Embryonic facial prominence (tissue), 1 donor: ENCODE measurements around the gene HOXC10.

Source experiments
- DNase-seq: peaks from one replicate; pipeline ENCODE4 v3.0.0-alpha.2; 2016; ENCODE audit errors: extremely low spot score

Gene HOXC10

GRCh38 chr12:53950789-53951576 is 34.0 kb upstream of the HOXC10 start:
- no peak for DNase-seq

DNA sequence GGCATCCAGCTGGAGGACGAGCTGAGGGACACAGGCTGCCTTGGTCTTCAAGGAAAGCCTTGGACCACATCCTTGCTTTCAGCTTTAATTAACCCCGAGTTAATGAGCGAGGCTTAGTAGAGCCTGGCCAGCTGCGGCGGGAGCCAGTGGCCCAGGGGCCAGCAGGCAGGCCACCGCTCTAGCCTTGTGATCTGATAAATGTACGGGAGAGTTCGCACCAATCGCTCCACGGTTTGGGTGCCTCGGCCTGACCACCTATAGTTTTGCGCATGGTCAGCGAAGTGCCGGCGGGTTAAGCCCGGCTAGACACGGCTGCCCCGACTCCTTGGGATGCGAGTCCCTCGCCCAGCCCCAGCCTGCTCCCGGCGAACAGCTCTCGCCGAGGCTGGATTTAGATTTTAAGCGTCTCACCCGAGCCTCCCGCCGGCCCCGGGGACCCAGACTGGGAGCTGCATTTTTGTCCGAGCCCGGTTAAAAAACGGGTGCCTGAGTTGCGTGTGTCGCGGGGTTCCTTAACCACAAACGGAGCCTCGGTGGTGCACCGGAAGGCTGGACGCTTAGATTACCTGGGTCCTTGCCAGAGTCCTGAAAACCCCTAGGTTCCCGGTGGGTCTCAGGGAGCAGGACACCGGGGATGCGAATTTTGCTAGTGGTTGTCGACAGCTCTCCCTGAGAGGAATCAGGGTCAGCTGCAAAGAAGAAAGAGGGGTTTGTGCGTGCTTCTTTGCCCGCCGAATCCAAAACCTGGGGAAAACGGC is 33.2 kb upstream of the HOXC10 start:
- no peak for DNase-seq

DNA sequence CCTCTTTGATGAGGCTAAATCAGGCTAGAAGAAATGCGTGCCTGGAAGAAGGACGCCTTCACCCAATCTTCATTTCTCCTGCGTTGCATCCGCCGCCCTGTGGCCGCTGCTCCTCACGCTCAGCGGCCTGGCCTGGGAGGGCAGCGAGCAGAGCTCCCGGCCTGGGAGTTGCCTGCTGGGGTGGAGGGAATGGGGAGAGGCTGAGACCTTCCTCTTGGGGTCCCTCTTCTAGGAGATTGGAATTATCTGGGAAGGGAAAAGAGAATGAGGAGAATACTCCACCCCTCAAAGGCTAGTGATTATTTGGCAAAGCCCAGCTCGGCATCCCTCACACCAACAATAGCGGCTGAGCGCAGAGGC is 32.6 kb upstream of the HOXC10 start:
- no peak for DNase-seq

- DNase-seq: no peak
Observed at GRCh38 chr12:53952871-53953734, 31.8 kb upstream of the HOXC10 start.

- DNase-seq: no peak
Observed at GRCh38 chr12:53953831-53954693, 30.9 kb upstream of the HOXC10 start.

DNA sequence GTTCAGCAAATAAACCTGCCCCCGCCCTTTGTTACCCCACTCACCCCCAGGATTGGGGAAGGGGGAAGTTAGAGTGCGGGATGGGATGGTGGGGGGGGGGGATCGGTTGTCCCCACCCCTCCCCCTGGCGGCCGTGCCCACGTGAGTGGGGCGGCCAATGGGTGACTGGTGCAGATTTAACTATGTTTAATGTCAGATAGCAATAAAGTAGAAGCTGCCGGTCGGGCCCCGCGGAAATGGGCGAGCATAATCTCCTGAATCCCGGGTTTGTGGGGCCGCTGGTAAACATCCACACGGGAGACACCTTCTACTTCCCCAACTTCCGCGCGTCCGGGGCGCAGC is 30.3 kb upstream of the HOXC10 start, which contains the start of gene HOXC12:
Gene HOXC12, plus strand, starts transcription at position 210 of the 342 bp plus-strand sequence. Its CDS starts 27 bp downstream, at position 237.
- DNase-seq: no peak

DNA sequence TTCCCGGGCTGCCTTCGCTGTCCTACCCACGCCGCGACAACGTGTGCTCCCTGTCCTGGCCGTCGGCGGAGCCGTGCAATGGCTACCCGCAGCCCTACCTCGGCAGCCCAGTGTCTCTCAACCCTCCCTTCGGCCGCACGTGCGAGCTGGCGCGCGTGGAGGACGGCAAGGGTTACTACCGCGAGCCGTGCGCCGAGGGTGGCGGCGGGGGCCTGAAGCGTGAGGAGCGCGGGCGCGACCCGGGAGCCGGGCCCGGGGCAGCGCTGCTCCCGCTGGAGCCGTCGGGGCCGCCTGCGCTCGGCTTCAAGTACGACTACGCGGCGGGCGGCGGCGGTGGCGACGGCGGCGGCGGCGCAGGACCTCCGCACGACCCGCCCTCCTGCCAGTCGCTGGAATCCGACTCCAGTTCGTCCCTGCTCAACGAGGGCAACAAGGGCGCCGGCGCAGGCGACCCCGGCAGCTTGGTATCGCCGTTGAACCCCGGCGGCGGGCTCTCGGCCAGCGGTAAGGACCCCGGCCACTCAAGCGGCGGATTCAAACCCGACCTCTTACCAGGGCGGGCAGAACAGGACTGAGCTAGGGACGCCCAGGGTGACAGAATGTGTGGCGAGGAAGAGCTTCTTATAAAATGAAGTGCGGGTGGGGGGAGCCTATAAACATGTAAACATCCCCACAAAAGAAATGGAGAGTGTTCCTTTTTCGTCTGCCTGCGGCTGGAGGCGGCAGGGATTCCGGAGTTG is 29.7 kb upstream of the HOXC10 start:
- no peak for DNase-seq

GRCh38 chr12:53955776-53956250 is 29.1 kb upstream of the HOXC10 start:
- no peak for DNase-seq

DNA sequence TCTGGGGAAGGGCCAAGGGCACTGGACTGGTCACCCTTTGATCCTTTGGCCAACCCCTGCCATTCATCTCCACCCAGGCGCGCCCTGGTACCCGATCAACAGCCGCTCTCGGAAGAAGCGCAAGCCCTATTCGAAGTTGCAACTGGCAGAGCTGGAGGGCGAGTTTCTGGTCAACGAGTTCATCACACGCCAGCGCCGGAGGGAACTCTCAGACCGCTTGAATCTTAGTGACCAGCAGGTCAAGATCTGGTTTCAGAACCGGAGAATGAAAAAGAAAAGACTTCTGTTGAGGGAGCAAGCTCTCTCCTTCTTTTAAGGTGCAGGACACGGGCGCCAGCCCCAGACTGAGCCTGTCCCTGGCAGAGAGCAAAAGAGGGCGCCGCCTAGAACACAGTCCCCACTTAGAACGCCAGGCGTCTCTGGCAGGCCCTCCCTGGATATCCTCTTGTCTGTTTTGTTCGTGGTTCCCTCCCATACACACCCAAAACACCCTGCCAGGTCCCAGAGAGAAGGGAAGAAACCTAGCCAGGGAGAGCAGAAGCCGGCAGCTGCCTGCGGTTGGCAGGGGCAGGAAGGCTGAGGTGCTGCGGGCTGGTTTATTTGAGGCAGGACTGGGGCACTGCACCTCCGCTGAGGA is 28.6 kb upstream of the HOXC10 start:
- DNase-seq: no peak

GRCh38 chr12:53956914-53957536 is 27.9 kb upstream of the HOXC10 start:
- no peak for DNase-seq

DNA sequence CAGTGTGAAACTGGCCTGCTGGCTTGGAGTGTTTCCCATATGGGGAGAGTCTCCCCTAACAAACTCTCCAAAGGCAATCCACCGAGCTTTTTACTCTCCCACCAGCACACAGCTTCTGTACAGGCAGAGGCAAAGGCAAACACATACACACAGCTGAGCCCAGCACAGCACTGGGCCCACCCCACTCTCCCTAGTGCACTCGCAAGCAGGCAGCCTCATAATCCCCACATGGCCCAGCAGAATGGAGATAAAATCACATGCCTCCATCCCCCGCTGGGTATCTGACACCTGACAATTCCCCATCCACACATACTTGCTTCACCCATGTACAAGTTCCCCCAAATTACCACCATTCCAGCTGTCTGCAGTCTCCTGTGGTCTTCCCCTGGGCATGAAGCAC is 26.8 kb upstream of the HOXC10 start:
- DNase-seq: no peak

DNA sequence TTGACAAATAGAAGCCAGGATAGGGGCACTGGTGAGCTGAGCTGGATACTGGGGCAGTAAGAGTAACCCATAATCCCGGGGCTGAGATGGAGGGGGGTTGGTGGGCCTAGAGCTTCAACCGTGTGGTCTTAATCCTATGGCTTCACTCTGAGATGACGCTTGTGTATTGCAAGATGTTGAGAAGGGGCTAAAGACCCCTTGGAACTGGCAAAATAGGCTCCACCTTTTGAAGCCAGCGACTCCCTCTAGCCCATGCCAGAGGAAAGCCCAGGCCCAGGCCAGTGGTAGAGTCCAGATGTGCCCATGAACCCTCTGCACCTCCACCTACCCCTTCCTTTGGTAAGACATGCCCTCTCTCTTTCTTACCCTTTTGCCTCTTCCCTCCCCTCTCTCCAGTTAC is 25.6 kb upstream of the HOXC10 start:
- DNase-seq: no peak

DNA sequence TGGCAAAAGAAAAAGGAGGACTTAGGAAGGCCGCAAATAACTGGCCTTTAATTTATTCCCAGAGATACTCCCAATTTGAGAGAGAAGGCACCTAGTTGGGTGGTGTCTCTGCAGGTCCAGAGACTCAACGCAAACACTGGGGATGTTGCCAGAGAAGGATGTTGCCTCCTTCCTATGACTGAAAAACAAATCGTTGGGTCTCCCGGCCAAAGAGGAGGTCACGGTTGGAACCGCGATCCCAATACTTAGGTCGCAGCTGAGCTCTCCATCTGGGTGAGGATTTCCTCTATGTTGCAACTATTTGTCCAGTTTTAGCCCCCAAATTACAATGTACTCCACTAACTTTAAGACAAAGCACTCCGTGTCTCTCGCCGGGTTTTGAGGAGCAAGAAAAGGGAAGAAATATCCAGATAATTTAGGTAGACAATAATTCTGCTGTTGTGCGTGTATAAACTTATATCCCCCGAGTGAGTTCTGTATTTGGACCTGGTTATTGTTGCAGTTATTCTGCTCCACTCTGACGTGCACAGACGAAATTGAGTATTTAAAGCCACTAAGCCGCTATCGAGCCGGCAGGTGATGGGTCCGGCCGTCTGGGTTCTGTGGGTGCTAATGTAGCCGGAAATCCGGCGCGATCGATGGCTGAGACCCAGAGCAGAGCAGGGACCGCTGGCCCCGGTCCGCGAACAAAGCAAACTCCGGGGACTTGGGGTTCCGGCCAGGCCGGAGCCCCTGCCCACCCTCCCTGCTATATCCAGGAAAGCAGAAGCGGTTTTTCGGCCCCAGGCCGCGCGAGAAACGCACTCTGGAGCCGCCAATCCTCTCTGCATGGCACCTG is 24.5 kb upstream of the HOXC10 start:
- DNase-seq: no peak

DNA sequence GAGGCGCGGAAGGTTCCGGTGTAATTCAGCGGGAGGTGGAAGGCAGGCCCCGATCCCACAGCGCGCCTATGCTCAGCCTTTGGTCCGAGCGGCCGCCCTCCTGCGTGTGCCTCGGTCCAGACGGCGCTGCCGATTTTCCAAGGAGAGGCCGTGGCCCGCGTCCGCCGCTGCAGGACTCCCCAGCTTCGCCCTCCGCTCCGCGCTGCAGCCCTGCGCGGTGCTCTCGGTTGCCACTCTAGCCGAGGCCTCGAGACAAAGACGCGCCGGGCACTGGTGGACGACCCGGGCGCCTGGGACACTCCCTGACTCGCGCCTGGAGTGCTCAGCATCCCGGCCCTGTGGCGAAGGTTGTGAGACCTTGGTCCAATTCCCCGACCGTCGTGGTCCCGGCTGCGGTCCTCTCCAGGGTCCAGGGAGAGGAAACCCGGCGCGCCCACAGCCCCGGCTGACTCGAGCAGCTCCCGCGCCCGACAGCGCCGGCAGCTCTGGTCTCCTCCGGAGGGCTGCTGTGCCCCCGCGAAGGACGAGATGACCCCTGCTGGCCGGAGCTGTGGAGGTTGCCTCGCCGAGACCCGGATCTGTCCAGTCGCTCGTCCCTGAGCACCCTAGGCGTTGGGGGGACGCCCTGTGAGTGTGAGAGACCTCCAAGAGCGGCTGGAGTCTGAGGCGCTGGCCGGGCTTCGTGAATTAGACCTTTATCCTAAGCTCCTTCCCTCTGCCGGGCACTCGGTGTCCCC is 23.8 kb upstream of the HOXC10 start:
- DNase-seq: no peak

- DNase-seq: no peak
Observed at GRCh38 chr12:53963005-53963404, 21.9 kb upstream of the HOXC10 start.

DNA sequence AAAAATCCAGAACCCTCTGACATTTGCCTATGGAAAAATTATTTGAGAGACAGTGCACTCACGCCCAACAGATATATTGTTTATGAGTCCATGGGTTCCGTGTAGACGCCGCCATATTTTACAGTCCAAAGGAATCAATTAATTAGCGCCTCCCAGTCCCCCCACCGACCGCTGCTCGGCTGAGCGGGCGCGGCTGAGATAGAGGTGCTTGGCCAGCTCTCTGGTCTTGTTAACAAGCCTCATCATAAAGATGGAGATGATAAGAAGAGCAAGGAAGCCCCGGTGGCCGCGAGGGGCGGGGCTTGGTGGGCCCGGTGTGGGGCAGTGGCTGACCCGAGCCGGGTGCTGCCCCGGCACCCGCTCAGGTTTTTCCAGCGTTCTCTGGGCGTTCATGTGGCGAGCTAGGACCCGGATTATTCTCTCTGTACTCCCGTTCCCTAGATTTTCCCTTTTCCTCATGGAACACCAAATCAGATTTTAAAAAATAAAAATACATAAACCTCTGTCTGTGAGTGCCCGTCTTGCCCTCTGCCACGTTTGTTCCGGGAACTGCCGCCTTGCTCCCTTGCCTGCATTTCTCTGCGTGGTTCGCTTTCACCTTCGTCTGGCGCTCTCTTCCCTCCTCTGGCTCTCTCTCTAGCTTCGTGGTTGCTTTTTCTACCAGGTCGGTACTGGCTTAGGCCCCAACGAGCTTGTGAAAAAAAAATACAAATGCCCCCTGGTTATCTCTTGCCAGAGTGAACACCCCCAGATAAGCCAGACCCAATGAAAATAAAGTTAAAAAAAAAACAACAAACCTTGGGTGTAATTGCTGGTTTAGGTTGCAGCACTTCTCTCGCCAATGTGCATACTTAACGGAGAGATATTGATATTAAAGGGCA is 21.3 kb upstream of the HOXC10 start:
- no peak for DNase-seq

DNA sequence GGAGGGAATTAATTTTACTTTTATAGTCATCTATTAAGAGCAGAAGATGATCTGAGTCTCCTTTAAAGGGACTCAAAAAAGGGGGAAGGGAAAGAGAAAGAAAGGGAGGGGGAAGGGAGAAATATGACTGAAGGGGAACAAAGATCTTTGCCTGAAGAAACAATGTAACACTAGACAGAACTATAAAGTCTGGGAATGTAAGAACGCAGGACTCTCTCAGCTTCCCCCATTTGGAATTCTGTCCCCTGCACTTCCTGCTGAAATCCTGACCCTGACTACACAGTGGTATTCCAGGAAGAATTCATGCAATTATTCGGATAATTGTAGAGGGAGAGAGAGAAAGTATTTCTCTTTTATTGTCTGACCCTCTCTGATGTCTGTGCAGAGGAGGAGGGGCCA is 20.6 kb upstream of the HOXC10 start:
- no peak for DNase-seq
